NCI-H2107 (cell line): Measurements from ENCODE around the gene ZNF419.
"Not testable (repeated sequence)": the region's sequence is repeated elsewhere in the genome, so short reads cannot be mapped to it uniquely, and the experiment has no call there.

Experiments used
- DNase-seq: peaks from one replicate; lab custom pipeline; 2025; lab: John Stamatoyannopoulos, UW

The ZNF419 gene

GRCh38 chr19:57487477-57488298 is at the start of gene ZNF419:
Gene ZNF419 (plus strand): TSS chr19:57487750. CDS start chr19:57487951, 201 bp downstream.
- DNase-seq: peak; percentile 92

GRCh38 chr19:57437931-57438330 is 49.6 kb upstream of the ZNF419 start:
- no peak for DNase-seq

- DNase-seq: no peak
These were observed 48.6 kb upstream of the ZNF419 start for GRCh38 chr19:57438925-57439324.

GRCh38 chr19:57441979-57442752 is 45.4 kb upstream of the ZNF419 start:
- DNase-seq: no peak

GRCh38 chr19:57443121-57443696 is 44.3 kb upstream of the ZNF419 start:
- no peak for DNase-seq

- no peak for DNase-seq
These were observed 35.2 kb upstream of the ZNF419 start for GRCh38 chr19:57452307-57452706.

GRCh38 chr19:57465680-57466381 is 21.7 kb upstream of the ZNF419 start:
- DNase-seq: no peak

GRCh38 chr19:57466489-57466888 is 21.1 kb upstream of the ZNF419 start:
- no peak for DNase-seq

GRCh38 chr19:57473646-57474045 is 13.9 kb upstream of the ZNF419 start:
- DNase-seq: no peak

GRCh38 chr19:57477191-57478008 is 10.2 kb upstream of the ZNF419 start, which contains the start of gene ZNF772:
Gene ZNF772 (minus strand): TSS chr19:57477566. CDS start chr19:57477309, 257 bp downstream.
- peak; percentile 89 for DNase-seq

GRCh38 chr19:57488299-57488644 is 722 bp downstream of the ZNF419 start:
- not testable (repeated sequence) for DNase-seq

GRCh38 chr19:57499332-57499679 is 11.8 kb downstream of the ZNF419 start:
- DNase-seq: not testable (repeated sequence)

GRCh38 chr19:57499680-57500395 is 12.3 kb downstream of the ZNF419 start, which contains the start of gene ZNF773:
Gene ZNF773 (plus strand): TSS chr19:57499938. CDS start chr19:57500081, 143 bp downstream.
- peak; percentile 86 for DNase-seq

- not testable (repeated sequence) for DNase-seq
These were observed 12.8 kb downstream of the ZNF419 start for GRCh38 chr19:57500400-57500799.

GRCh38 chr19:57506163-57506562 is 18.6 kb downstream of the ZNF419 start:
- DNase-seq: no peak

GRCh38 chr19:57511484-57511883 is 23.9 kb downstream of the ZNF419 start:
- DNase-seq: no peak

GRCh38 chr19:57512845-57513244 is 25.3 kb downstream of the ZNF419 start:
- no peak for DNase-seq

GRCh38 chr19:57515255-57515654 is 27.7 kb downstream of the ZNF419 start:
- DNase-seq: no peak

- not testable (repeated sequence) for DNase-seq
These were observed 30.5 kb downstream of the ZNF419 start for GRCh38 chr19:57518021-57518420.

- peak; percentile 78 for DNase-seq
These were observed 39.8 kb downstream of the ZNF419 start, which contains the start of gene ZNF549 for GRCh38 chr19:57527136-57527881. Gene ZNF549 (plus strand): TSS chr19:57527356. CDS start chr19:57527574, 218 bp downstream.
